ENCODE results near the gene CST9.

Gene CST9

DNA sequence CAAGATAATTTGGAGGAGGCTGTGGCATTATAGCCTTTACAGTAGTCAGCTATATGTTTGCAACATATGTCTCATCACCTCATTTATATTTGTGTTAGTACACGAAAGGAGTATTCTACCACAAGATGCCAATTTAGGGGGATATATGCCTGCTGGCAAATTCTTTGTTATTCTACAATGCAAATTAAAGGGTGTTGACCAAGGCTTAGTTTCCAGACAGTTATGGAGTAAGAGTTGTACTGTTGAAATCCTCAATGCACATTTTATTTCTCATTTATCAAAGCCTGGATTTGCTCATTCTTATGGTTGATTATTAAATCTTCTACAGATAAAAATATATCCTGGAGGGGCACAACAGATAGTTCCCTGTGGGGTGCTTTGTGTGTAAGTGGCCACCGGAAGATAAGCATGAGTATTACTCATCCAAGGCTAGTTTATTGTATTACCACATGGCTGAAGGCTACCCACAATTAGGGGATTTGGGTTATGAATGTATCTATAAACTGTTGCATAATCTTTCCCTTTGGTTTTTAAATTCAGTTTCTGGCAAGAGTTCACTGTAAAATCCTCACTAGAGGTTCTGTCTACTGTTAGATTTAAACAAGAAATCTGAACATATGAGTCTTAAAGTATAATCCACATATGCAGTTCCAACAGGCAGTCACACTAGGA lies 9.0 kb downstream of the CST9 start:
- no peak overlapping the region for H3K4me3 ChIP-seq (ENCODE audit: low read length)
- no peak for TF ChIP-seq CTCF (conservative IDR thresholded peaks at IDR 0.05; ENCODE audit: low read length)

DNA sequence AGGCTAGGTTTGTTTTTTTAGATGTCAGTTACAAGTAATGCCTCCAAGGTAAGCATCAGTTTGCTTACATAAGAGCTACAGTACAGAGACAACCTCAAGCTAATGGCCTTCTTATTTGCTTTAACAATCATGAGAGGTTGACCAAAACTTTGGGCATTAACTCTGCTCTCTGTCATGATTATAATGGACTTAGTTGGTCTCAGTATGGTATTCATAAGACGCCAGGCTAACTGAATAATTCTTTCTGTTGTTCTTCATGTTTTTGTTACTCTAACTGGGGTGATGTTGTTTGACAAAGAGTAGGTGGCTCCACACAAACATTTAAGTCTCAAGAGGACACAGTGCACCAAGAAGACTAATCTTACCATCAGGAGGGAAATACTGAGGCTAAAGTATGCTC lies 9.8 kb downstream of the CST9 start:
- DNase-seq (ENCODE audit: low read depth) = no peak
- H3K4me3 ChIP-seq (ENCODE audit: low read length) = no peak overlapping the region
- TF ChIP-seq CTCF (conservative IDR thresholded peaks at IDR 0.05; ENCODE audit: low read length) = no peak

More for the DNA sequence above, 9.0 kb downstream of the CST9 start:
- DNase-seq (ENCODE audit: low read depth) = no peak

- DNase-seq (ENCODE audit: low read depth) = no peak
- TF ChIP-seq CTCF (conservative IDR thresholded peaks at IDR 0.05; ENCODE audit: low read length) = no peak
- H3K4me3 ChIP-seq (ENCODE audit: low read length) = no peak overlapping the region
These were observed 17.0 kb downstream of the CST9 start for GRCh38 chr20:23588434-23589403.

GRCh38 chr20:23587631-23588030 lies 18.1 kb downstream of the CST9 start:
- H3K4me3 ChIP-seq (ENCODE audit: low read length) = no peak overlapping the region
- no peak for DNase-seq (ENCODE audit: low read depth)
- TF ChIP-seq CTCF (conservative IDR thresholded peaks at IDR 0.05; ENCODE audit: low read length) = no peak

- no peak for TF ChIP-seq CTCF (conservative IDR thresholded peaks at IDR 0.05; ENCODE audit: low read length)
- H3K4me3 ChIP-seq (ENCODE audit: low read length) = no peak overlapping the region
- no peak for DNase-seq (ENCODE audit: low read depth)
These were observed 18.8 kb downstream of the CST9 start for GRCh38 chr20:23586735-23587525.

- H3K4me3 ChIP-seq (ENCODE audit: low read length) = no peak overlapping the region
- no peak for TF ChIP-seq CTCF (conservative IDR thresholded peaks at IDR 0.05; ENCODE audit: low read length)
- no peak for DNase-seq (ENCODE audit: low read depth)
These were observed 19.6 kb downstream of the CST9 start for GRCh38 chr20:23585808-23586734.
